ENCODE results near the gene KREMEN1. TPM values are rescaled to one million over a fixed set of nuclear protein-coding genes. Genes with fewer than 3 reads are reported as not detected.

The KREMEN1 gene
- total RNA-seq, 4 donors from 2014 or later = 7.6 to 15.9 (median 8.9) TPM

DNA sequence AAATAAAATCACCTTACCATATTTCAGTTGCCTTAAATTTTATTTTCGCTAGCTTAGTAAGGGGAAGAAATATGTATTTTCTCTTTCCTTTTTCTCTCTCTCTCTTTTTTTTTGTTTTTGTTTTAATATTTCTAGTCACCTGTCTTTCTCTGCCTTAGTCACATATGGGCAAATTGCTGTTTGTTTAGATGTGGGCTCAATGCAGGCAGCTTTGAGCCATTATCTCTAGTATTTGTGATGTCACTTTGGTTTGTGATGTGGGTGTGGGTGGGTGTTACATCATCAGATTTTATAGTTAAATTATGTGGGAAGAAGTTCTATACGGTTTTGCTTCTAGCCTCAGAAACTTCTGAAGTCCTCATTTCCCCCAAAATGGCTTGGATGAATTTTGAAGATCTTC lies 11.1 kb upstream of the KREMEN1 start, which contains the start of gene C22orf31:
Gene C22orf31, minus strand, starts transcription at position 59 of the 400 bp plus-strand sequence. Its CDS starts 39 bp downstream, at position 20.
- TF ChIP-seq, protein P1, sequence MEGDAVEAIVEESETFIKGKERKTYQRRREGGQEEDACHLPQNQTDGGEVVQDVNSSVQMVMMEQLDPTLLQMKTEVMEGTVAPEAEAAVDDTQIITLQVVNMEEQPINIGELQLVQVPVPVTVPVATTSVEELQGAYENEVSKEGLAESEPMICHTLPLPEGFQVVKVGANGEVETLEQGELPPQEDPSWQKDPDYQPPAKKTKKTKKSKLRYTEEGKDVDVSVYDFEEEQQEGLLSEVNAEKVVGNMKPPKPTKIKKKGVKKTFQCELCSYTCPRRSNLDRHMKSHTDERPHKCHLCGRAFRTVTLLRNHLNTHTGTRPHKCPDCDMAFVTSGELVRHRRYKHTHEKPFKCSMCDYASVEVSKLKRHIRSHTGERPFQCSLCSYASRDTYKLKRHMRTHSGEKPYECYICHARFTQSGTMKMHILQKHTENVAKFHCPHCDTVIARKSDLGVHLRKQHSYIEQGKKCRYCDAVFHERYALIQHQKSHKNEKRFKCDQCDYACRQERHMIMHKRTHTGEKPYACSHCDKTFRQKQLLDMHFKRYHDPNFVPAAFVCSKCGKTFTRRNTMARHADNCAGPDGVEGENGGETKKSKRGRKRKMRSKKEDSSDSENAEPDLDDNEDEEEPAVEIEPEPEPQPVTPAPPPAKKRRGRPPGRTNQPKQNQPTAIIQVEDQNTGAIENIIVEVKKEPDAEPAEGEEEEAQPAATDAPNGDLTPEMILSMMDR (IDR thresholded peaks at IDR 0.05; ENCODE audit: low read depth) = no peak

DNA sequence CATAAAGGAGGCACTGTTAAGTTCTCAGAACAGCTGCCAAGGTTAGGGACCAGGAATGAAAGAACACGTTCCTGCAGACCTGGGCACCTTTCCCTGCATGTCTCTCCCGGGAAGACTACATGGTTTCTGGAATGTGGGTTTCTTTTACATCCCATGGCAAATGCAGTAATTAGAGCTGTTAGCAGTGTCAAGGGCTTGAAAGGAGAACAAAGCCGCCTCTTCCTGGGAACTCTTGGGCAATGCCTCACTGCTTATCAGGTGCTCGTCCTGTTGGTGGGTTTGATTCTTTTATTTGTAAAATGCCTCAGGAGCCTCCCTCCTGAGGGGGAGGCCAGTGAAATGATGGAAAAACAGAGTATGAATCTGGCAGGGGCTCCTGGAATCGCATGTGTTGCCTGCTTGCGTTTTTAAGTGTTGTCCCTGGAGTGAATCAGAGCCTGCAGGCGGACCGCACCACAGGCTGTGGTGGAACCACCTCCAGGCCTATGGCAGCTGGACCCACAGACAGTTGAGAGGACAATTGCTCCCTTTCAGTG lies 10.5 kb upstream of the KREMEN1 start:
- TF ChIP-seq, protein P1 (IDR thresholded peaks at IDR 0.05; ENCODE audit: low read depth) = no peak

DNA sequence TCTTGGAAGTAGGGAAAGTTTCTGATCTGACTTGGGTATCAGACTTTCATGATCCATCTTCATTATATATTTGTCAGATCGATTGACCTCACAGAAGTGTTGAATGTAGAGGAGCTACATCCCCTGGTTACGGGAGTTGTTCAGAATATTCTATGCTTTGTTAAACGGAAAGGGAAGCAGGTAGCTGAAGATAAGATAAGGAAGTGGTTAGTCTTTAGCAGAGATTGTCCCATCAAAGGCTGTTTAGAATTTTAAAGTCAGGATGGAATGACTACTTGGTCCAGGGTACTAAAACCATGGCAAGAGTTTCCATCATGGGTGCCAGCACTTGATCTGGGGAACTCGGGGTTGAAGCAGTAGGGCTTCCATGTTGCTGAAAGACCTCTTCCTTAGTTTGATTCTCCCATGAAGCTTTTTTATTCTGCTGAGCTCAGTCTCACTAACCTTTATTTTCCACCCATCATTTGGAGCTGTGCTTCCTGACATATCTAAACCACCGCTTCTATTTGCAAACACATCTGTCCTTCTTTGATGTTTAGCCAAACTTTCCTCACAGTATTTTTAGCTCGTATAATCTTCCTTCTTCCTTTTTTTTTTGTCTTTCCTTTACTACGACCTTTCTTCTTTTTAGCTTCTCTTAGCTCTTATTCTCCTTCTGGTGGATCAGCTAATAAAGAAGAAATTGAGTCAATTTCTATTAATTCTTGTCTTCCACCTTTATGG lies 7.2 kb upstream of the KREMEN1 start:
- TF ChIP-seq, protein P1 (IDR thresholded peaks at IDR 0.05; ENCODE audit: low read depth) = no peak

DNA sequence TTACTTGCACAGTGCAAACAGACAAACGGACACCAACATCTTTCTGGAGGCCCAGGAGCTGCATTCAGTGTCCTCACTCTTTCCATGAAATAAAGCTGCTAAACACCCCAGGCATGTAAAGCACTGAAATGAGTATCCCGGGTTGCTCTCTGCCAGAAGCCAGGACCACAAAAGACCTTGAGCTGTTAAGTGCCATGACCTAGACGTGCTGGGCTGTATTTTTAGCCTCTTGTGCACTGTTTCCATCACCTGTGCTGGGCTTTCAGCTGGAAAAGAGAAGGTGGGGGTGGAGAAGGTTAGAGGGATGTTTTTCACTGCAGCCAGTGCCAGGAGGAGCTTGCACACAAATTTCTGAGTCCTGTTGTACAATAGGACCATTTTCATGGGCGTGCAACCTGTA lies 3.4 kb upstream of the KREMEN1 start:
- TF ChIP-seq, protein P1 (IDR thresholded peaks at IDR 0.05; ENCODE audit: low read depth) = no peak

DNA sequence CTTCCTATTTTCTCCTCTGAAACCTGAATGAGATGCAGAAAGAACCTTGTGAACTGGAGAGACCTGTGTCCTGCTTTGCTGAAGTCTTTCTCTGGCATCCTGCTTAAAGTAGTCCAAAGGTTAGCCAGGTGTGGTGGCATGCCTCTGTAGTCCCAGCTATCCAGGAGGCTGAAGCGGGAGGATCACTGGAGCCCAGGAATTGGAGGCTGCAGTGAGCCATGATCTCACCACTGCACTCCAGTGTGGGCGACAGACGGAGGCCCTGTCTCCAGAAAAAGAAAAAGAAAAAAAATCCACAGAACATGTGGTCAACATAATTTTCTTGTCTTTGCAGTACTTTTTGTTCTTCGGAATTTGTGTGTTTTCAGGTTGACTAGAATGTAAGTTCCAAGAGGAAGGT lies 2.3 kb upstream of the KREMEN1 start:
- TF ChIP-seq, protein P1 (IDR thresholded peaks at IDR 0.05; ENCODE audit: low read depth) = no peak

DNA sequence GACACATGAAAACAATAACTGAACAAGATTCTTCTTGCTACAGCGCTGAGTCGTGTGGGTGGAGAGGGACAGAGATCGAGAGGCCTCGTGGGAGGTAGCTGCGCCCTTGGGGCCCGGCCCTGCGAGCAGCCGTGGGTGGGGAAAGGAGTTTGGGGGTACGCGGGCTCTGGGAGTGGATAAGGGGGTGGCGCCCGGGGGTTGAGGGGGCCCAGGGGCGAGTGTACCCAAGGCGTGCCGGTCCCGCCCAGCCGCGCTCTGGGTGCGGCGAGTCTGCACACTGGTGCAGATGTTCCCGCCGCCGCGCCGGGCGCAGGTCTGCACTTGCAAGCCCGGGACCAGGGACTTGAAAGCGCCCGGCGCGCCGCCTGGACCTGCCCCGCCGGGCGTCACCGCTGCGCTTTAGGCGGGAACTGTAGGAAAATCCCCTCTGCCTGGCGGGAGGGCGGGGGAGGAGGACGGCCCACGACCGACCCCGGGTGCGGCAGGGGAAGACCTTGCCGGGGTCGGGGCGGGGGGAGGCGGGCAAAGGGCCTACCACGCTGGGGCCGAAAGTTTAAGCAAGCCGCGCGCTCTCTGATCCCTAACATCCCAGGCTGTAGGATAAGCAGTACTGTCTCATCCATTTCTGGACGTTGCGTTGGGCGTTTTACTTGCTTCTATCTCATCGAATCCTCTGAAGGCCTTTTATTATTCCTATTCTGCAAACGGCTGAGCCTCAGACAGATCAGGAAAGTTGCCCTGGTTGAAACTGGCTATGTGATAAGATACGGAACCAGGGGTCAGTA lies 1.4 kb upstream of the KREMEN1 start:
- TF ChIP-seq, protein P1 (IDR thresholded peaks at IDR 0.05; ENCODE audit: low read depth) = no peak
